Thyroid gland (tissue), 4 donors: Measurements from ENCODE around the gene P4HA1.
"Not testable (repeated sequence)": the region's sequence is repeated elsewhere in the genome, so short reads cannot be mapped to it uniquely, and the experiment has no call there.

Source experiments
- POLR2A ChIP-seq, 2 donors: fragments of 450-650 bp; IDR thresholded peaks; one replicate each; pipeline ENCODE4 v1.6.1; 2017; ENCODE audit warnings: antibody characterized with exemption in 2 of 2, mild to moderate bottlenecking in 2 of 2, moderate library complexity in 1 of 2
- TF ChIP-seq, protein P1 (sequence below), 6 experiments: fragments of 200-600 bp in 3 of 6; fragments of 450-650 bp in 3 of 6; sonication (generic) in 3 of 6; IDR thresholded peaks; one replicate each; pipeline ENCODE4 v1.5.1; 2016 to 2019; ENCODE audit warnings: antibody characterized with exemption in 6 of 6, mild to moderate bottlenecking in 2 of 6, inconsistent platforms in 1 of 6, moderate library complexity in 1 of 6

DNA sequence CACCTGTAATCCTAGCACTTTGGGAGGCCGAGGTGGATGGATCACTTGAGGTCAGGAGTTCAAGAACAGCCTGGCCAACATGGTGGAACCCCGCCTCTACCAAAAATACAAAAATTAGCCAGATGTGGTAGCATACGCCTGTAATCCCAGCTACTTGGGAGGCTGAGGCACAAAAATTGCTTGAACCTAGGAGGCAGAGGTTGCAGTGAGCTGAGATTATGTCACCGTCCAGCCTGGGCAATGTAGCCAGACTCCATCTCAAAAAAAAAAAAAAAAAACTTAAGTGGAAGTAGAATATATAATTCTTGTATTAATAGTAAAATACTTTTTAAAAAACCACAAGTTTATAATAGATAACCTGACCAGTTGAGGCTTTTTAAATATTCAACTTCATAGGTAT, 112.0 kb downstream of the P4HA1 start:
- TF ChIP-seq, protein P1, sequence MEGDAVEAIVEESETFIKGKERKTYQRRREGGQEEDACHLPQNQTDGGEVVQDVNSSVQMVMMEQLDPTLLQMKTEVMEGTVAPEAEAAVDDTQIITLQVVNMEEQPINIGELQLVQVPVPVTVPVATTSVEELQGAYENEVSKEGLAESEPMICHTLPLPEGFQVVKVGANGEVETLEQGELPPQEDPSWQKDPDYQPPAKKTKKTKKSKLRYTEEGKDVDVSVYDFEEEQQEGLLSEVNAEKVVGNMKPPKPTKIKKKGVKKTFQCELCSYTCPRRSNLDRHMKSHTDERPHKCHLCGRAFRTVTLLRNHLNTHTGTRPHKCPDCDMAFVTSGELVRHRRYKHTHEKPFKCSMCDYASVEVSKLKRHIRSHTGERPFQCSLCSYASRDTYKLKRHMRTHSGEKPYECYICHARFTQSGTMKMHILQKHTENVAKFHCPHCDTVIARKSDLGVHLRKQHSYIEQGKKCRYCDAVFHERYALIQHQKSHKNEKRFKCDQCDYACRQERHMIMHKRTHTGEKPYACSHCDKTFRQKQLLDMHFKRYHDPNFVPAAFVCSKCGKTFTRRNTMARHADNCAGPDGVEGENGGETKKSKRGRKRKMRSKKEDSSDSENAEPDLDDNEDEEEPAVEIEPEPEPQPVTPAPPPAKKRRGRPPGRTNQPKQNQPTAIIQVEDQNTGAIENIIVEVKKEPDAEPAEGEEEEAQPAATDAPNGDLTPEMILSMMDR (IDR thresholded peaks at IDR 0.05), result not testable (repeated sequence)
- TF ChIP-seq POLR2A (IDR thresholded peaks at IDR 0.05), result not testable (repeated sequence)
